GM23338 (cell line): ENCODE data around the gene ICAM2. TPM values are rescaled to one million over a fixed set of nuclear protein-coding genes. Genes with fewer than 3 reads are reported as not detected.

Experiments
- ATAC-seq: fragments of 200-7000 bp; cut with Tn5 transposase; 3 replicates; pipeline ENCODE4 v1.9.1; 2020
- DNase-seq: peaks from one replicate; pipeline ENCODE4 v3.0.0-alpha.2; 2015; ENCODE audit warnings: low spot score
- H2AFZ ChIP-seq: fragments of 200-600 bp; sonication (generic); 2 replicates; pipeline ENCODE4 v1.8.0; 2016; ENCODE audit warnings: antibody characterized with exemption, mild to moderate bottlenecking, moderate library complexity
- H3F3A ChIP-seq: fragments of 200-600 bp; sonication (generic); replicated peaks from 2 replicates; pipeline ENCODE4 v1.8.0; 2017; ENCODE audit warnings: antibody characterized with exemption, mixed run types, low read depth
- H3K27ac ChIP-seq: fragments of 200-600 bp; sonication (generic); 2 replicates; pipeline ENCODE4 v1.6.1; 2016; ENCODE audit warnings: low read depth
- H3K27me3 ChIP-seq: fragments of 200-600 bp; sonication (generic); 2 replicates; pipeline ENCODE4 v1.8.0; 2016; ENCODE audit warnings: mild to moderate bottlenecking, mixed run types, moderate library complexity; ENCODE audit not compliant: insufficient read depth
- H3K36me3 ChIP-seq: fragments of 200-600 bp; sonication (generic); 2 replicates; pipeline ENCODE4 v1.8.0; 2016; ENCODE audit warnings: mild to moderate bottlenecking; ENCODE audit not compliant: insufficient read depth
- H3K4me1 ChIP-seq: fragments of 200-600 bp; sonication (generic); 2 replicates; pipeline ENCODE4 v1.8.0; 2016; ENCODE audit warnings: mild to moderate bottlenecking, moderate library complexity; ENCODE audit not compliant: insufficient read depth
- H3K4me2 ChIP-seq: fragments of 200-600 bp; sonication (generic); 2 replicates; pipeline ENCODE4 v1.7.1; 2017; ENCODE audit warnings: mixed run types
- H3K4me3 ChIP-seq: fragments of 200-600 bp; sonication (generic); 2 replicates; pipeline ENCODE4 v1.6.1; 2016; ENCODE audit warnings: mixed run types
- H3K79me2 ChIP-seq: fragments of 200-600 bp; sonication (generic); replicated peaks from 2 replicates; pipeline ENCODE4 v1.8.0; 2017; ENCODE audit warnings: mild to moderate bottlenecking; ENCODE audit not compliant: insufficient read depth
- H3K9me2 ChIP-seq: fragments of 200-600 bp; sonication (generic); 2 replicates; pipeline ENCODE4 v1.8.0; 2017; ENCODE audit not compliant: insufficient read depth
- H4K20me1 ChIP-seq: fragments of 200-600 bp; sonication (generic); replicated peaks from 2 replicates; pipeline ENCODE4 v1.8.0; 2017; ENCODE audit warnings: mild to moderate bottlenecking; ENCODE audit not compliant: insufficient read depth
- H3K27ac Mint-ChIP-seq: 2 replicates; pipeline ENCODE4 v1.8.0; 2020; ENCODE audit warnings: inconsistent platforms, mild to moderate bottlenecking, moderate library complexity, mixed read lengths
- H3K27me3 Mint-ChIP-seq: 3 replicates; pipeline ENCODE4 v1.8.0; 2022; ENCODE audit warnings: low read depth, mild to moderate bottlenecking, moderate library complexity, mixed read lengths, inconsistent platforms; ENCODE audit not compliant: insufficient read depth, poor library complexity
- H3K36me3 Mint-ChIP-seq: 3 replicates; pipeline ENCODE4 v1.8.0; 2021; ENCODE audit warnings: low read depth, mild to moderate bottlenecking, inconsistent platforms, moderate library complexity, mixed read lengths
- H3K4me1 Mint-ChIP-seq: 3 replicates; pipeline ENCODE4 v1.8.0; 2020; ENCODE audit warnings: mild to moderate bottlenecking, inconsistent platforms, mixed read lengths
- H3K4me3 Mint-ChIP-seq: 3 replicates; pipeline ENCODE4 v1.8.0; 2021; ENCODE audit warnings: moderate library complexity, mild to moderate bottlenecking, inconsistent platforms, mixed read lengths
- H3K9me3 Mint-ChIP-seq: 3 replicates; pipeline ENCODE4 v1.8.0; 2020; ENCODE audit warnings: moderate library complexity, mild to moderate bottlenecking, inconsistent platforms, mixed read lengths
- CREB1 ChIP-seq: fragments of 250-450 bp; sonication (Bioruptor Pico); IDR thresholded peaks from 2 replicates; pipeline ENCODE4 v1.5.0; 2020; ENCODE audit warnings: low read depth, mild to moderate bottlenecking, moderate library complexity
- CTCF ChIP-seq, 2 experiments: fragments of 200-600 bp in 1 of 2; sonication (generic) in 1 of 2; conservative IDR thresholded peaks; 2 replicates each; pipeline versions ENCODE4 v1.5.1 to v1.6.1; 2016 to 2017; ENCODE audit warnings: antibody characterized with exemption in 2 of 2, low read depth in 2 of 2, mild to moderate bottlenecking in 2 of 2, moderate library complexity in 1 of 2
- ETS1 ChIP-seq: IDR thresholded peaks from 2 replicates; pipeline ENCODE4 v1.6.1; 2016; ENCODE audit warnings: antibody characterized with exemption
- EZH2 ChIP-seq: fragments of 200-600 bp; sonication (generic); IDR thresholded peaks from one replicate; pipeline ENCODE4 v1.8.0; 2017; ENCODE audit warnings: antibody characterized with exemption, mild to moderate bottlenecking, low read depth; ENCODE audit not compliant: unreplicated experiment
- EZH2phosphoT487 ChIP-seq: fragments of 200-600 bp; sonication (generic); IDR thresholded peaks from one replicate; pipeline ENCODE4 v1.8.1; 2018; ENCODE audit warnings: antibody characterized with exemption; ENCODE audit not compliant: unreplicated experiment
- JUNB ChIP-seq: IDR thresholded peaks from one replicate; pipeline ENCODE4 v1.6.1; 2016; ENCODE audit warnings: antibody characterized with exemption; ENCODE audit not compliant: unreplicated experiment
- NANOG ChIP-seq: IDR thresholded peaks from 2 replicates; pipeline ENCODE4 v1.6.1; 2016; ENCODE audit warnings: antibody characterized with exemption, borderline replicate concordance
- POLR2AphosphoS5 ChIP-seq: IDR thresholded peaks from 2 replicates; pipeline ENCODE4 v1.6.1; 2016; ENCODE audit warnings: antibody characterized with exemption, low read depth
- REST ChIP-seq: IDR thresholded peaks from one replicate; pipeline ENCODE4 v1.6.1; 2018; ENCODE audit warnings: antibody characterized with exemption; ENCODE audit not compliant: unreplicated experiment
- STAT1 ChIP-seq: IDR thresholded peaks from one replicate; pipeline ENCODE4 v1.6.1; 2016; ENCODE audit warnings: antibody characterized with exemption; ENCODE audit not compliant: unreplicated experiment
- ZNF114 ChIP-seq: fragments of 250-450 bp; sonication (Bioruptor Pico); IDR thresholded peaks from 2 replicates; pipeline ENCODE4 v1.5.0; 2020; ENCODE audit warnings: mild to moderate bottlenecking, moderate library complexity
- ZNF331 ChIP-seq: fragments of 250-450 bp; sonication (Bioruptor Pico); IDR thresholded peaks from 2 replicates; pipeline ENCODE4 v1.5.0; 2020; ENCODE audit warnings: low read depth, mild to moderate bottlenecking, moderate library complexity
- polyA plus RNA-seq: library from polyadenylated mRNA; unstranded; fragments of >200 nt; fragmentation: Nextera tagmentation; extraction: Ambion mirVana; gene quantifications from 2 replicates; pipeline ENCODE4 v1.2.1, GENCODE V29; 2016
- total RNA-seq: library from RNA; depleted of rRNA; stranded (reverse); fragments of >200 nt; shearing (Covaris generic); gene quantifications from 2 replicates; pipeline ENCODE4 v1.2.3, GENCODE V29; 2014
- TF ChIP-seq, protein P1 (sequence below): fragments of 250-450 bp; sonication (Bioruptor Pico); IDR thresholded peaks from 2 replicates; pipeline ENCODE4 v1.5.0; 2020; ENCODE audit warnings: mild to moderate bottlenecking, moderate library complexity

ICAM2 gene
- total and polyA plus RNA-seq, 2 experiments from 2014 or later = 0.31 to 0.86 TPM

DNA sequence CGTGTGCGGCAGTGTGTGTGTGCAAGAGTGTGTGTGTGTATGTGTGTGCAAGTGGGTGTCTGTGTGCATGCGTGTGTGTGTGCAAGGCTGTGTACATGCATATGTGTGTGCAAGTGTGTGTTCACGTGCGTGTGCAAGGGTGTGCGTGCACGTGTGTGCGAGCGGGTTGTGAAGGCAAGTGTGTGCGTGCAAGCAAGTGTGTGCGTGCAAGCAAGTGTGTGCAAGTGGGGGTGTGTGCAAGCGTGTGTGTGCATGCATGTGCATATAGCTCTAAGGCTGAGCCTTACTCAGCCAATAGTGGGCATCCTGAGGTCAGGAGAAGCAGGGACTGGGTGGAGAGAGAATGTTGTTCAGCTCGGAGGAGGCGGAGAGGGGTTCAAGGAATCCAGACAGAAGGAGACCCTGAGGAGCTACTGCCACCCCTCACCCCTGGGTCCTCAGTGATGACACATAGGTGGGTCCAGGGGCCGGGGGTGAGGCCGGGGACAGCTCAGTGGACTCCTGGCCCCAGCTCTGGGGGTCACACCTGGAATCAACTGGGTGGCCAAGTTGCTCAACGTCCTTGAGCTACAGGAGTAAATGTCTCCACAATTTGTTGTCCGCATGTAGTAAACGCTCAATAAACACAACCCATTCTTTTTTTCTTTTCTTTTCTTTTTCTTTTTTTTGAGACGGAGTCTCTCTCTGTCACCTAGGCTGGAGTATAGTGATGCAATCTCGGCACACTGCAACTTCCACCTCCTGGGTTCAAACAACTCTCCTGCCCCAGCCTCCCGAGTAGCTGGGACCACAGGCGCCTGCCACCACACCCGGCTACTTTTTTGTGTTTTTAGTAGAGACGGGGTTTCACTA lies 20.5 kb downstream of the ICAM2 start:
- Mint-ChIP-seq H3K4me1 (peaks cover 18% of the 10 kb centered on the region), H3K4me3 (peak overlapping the region; percentile 84), H3K27ac (no peak overlapping the region), H3K36me3 (no peaks in the 10 kb centered on the region; the same call in 2 of the 3 replicates), H3K27me3 (peaks cover 25% of the 10 kb centered on the region), H3K9me3 (no peaks in the 10 kb centered on the region; the same call in 2 of the 3 replicates)
- Histone ChIP-seq H3K4me1 (peaks cover 10% of the 10 kb centered on the region), H2AFZ (no peak overlapping the region), H3K27me3 (peaks cover 22% of the 10 kb centered on the region), H3K79me2 (no peaks in the 10 kb centered on the region), H3K4me2 (peak overlapping the region; percentile 97), H4K20me1 (no peaks in the 10 kb centered on the region), H3K27ac (no peak overlapping the region), H3K9me2 (no peaks in the 10 kb centered on the region), H3K4me3 (no peak overlapping the region), H3K36me3 (no peaks in the 10 kb centered on the region), H3F3A (no peaks in the 10 kb centered on the region)
- no peak for DNase-seq
- ATAC-seq = no peak
- TF ChIP-seq JUNB (no peak), POLR2AphosphoS5 (no peak), CREB1 (CRISPR knock-in tag) (no peak), STAT1 (no peak), EZH2phosphoT487 (no peak), EZH2 (no peak), REST (no peak), ETS1 (no peak), CTCF (conservative IDR thresholded peaks at IDR 0.05; ENCODE audit: low read depth in 2 of 2) (no peak), ZNF114 (no peak), ZNF331 (no peak), NANOG (no peak)
- TF ChIP-seq, protein P1, sequence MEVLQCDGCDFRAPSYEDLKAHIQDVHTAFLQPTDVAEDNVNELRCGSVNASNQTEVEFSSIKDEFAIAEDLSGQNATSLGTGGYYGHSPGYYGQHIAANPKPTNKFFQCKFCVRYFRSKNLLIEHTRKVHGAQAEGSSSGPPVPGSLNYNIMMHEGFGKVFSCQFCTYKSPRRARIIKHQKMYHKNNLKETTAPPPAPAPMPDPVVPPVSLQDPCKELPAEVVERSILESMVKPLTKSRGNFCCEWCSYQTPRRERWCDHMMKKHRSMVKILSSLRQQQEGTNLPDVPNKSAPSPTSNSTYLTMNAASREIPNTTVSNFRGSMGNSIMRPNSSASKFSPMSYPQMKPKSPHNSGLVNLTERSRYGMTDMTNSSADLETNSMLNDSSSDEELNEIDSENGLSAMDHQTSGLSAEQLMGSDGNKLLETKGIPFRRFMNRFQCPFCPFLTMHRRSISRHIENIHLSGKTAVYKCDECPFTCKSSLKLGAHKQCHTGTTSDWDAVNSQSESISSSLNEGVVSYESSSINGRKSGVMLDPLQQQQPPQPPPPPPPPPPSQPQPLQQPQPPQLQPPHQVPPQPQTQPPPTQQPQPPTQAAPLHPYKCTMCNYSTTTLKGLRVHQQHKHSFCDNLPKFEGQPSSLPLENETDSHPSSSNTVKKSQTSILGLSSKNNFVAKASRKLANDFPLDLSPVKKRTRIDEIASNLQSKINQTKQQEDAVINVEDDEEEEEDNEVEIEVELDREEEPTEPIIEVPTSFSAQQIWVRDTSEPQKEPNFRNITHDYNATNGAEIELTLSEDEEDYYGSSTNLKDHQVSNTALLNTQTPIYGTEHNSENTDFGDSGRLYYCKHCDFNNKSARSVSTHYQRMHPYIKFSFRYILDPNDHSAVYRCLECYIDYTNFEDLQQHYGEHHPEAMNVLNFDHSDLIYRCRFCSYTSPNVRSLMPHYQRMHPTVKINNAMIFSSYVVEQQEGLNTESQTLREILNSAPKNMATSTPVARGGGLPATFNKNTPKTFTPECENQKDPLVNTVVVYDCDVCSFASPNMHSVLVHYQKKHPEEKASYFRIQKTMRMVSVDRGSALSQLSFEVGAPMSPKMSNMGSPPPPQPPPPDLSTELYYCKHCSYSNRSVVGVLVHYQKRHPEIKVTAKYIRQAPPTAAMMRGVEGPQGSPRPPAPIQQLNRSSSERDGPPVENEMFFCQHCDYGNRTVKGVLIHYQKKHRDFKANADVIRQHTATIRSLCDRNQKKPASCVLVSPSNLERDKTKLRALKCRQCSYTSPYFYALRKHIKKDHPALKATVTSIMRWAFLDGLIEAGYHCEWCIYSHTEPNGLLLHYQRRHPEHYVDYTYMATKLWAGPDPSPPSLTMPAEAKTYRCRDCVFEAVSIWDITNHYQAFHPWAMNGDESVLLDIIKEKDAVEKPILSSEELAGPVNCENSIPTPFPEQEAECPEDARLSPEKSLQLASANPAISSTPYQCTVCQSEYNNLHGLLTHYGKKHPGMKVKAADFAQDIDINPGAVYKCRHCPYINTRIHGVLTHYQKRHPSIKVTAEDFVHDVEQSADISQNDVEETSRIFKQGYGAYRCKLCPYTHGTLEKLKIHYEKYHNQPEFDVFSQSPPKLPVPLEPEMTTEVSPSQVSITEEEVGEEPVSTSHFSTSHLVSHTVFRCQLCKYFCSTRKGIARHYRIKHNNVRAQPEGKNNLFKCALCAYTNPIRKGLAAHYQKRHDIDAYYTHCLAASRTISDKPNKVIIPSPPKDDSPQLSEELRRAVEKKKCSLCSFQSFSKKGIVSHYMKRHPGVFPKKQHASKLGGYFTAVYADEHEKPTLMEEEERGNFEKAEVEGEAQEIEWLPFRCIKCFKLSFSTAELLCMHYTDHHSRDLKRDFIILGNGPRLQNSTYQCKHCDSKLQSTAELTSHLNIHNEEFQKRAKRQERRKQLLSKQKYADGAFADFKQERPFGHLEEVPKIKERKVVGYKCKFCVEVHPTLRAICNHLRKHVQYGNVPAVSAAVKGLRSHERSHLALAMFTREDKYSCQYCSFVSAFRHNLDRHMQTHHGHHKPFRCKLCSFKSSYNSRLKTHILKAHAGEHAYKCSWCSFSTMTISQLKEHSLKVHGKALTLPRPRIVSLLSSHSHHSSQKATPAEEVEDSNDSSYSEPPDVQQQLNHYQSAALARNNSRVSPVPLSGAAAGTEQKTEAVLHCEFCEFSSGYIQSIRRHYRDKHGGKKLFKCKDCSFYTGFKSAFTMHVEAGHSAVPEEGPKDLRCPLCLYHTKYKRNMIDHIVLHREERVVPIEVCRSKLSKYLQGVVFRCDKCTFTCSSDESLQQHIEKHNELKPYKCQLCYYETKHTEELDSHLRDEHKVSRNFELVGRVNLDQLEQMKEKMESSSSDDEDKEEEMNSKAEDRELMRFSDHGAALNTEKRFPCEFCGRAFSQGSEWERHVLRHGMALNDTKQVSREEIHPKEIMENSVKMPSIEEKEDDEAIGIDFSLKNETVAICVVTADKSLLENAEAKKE (CRISPR knock-in tag) = no peak
